Right lobe of liver (tissue), 6 donors: ENCODE measurements around the gene CD248. TPM values are rescaled to one million over a fixed set of nuclear protein-coding genes. Genes with fewer than 3 reads are reported as not detected.
A peak's percentile ranks its signal among the peaks of the same experiment; 100 is the strongest.

Experiments
- ATAC-seq, 4 donors: fragments of 200-7000 bp; cut with Tn5 transposase; one replicate each; pipeline ENCODE4 v1.9.1; 2020; ENCODE audit warnings: mild to moderate bottlenecking in 4 of 4, moderate library complexity in 4 of 4
- DNase-seq, 3 donors: peaks; one replicate each; pipeline ENCODE4 v3.0.0-alpha.2; 2020
- H3K27ac ChIP-seq, 3 donors: fragments of 200-600 bp; one replicate each; pipeline ENCODE4 v1.8.0; 2022
- H3K27me3 ChIP-seq, 2 donors: fragments of 200-600 bp; one replicate each; pipeline ENCODE4 v1.8.0; 2022
- H3K36me3 ChIP-seq, 4 donors: fragments of 200-600 bp; sonication (generic) in 1 of 4; one replicate each; pipeline versions ENCODE4 v1.5.1 to v1.8.0; 2017 to 2022; ENCODE audit warnings: control low read depth in 1 of 4
- H3K4me1 ChIP-seq, 4 donors: fragments of 200-600 bp; sonication (generic) in 1 of 4; one replicate each; pipeline versions ENCODE4 v1.5.1 to v1.8.0; 2017 to 2022; ENCODE audit warnings: control low read depth in 1 of 4
- H3K4me3 ChIP-seq, 3 donors: fragments of 200-600 bp; one replicate each; pipeline ENCODE4 v1.8.0; 2022
- H3K9me3 ChIP-seq, 4 donors: fragments of 200-600 bp; sonication (generic) in 1 of 4; one replicate each; pipeline versions ENCODE4 v1.5.1 to v1.8.0; 2017 to 2022; ENCODE audit warnings: control low read depth in 1 of 4
- CTCF ChIP-seq, 4 donors: fragments of 200-600 bp in 3 of 4; fragments of 450-650 bp in 1 of 4; IDR thresholded peaks; one replicate each; pipeline versions ENCODE4 v1.5.1 to v1.8.0; 2016 to 2022; ENCODE audit warnings: antibody characterized with exemption in 4 of 4, mild to moderate bottlenecking in 2 of 4
- POLR2A ChIP-seq: fragments of 450-650 bp; IDR thresholded peaks from one replicate; pipeline ENCODE4 v1.6.1; 2017; ENCODE audit warnings: antibody characterized with exemption, mild to moderate bottlenecking
- WGBS: methylation state at CpG from one replicate; pipeline ENCODE4 v1.1.6; 2018; ENCODE audit warnings: low coverage, low lambda C conversion rate; ENCODE audit not compliant: insufficient coverage; ENCODE audit errors: missing lambda C conversion rate; 5-methylcytosine and 5-hydroxymethylcytosine counted together
- intact Hi-C, 2 donors: fragments of 100-400 bp; cut with DNase I; formaldehyde crosslinking; loops; one replicate each; pipeline versions ENCODE4 v1.11.2 to v1.14.1; 2022
- total RNA-seq, 6 experiments: library from RNA; depleted of rRNA in 2 of 6; stranded (reverse); fragments of >200 nt in 2 of 6; fragmentation: NEBNext Ultra II Directional in 3 of 6; extraction: Animal tissue kit (Norgen Biotek cat#: 25700) in 3 of 6; gene quantifications; one replicate each; pipeline versions ENCODE4 v1.1.0 to v1.2.4, GENCODE V29; 2016 to 2023
- donor health status: DM: no; HTN: yes; CAD: no.
- donor health status: DM: no; HTN: no; CAD: no.
- donor health status: DM: no; HTN: no; CAD: no.
- donor health status: DM: no; HTN: yes; CAD: no.
- donor health status: DM: no; HTN: yes; CAD: no.

The CD248 gene
- total RNA-seq, 6 experiments from 2014 or later = 0.37 to 3.2 (median 0.94) TPM

GRCh38 chr11:66363187-66363601, 46.4 kb upstream of the CD248 start:
- 71% methylated on average over 6 of the region's 14 CpGs for WGBS
- intact Hi-C loops = no loop called here
- no peak overlapping the region for H3K27ac ChIP-seq
- DNase-seq (no peak), ATAC-seq (no peak)
- no peaks in the 10 kb centered on the region for H3K27me3 ChIP-seq
- no peaks in the 10 kb centered on the region for H3K36me3 ChIP-seq
- H3K9me3 ChIP-seq = no peaks in the 10 kb centered on the region
- H3K4me1 ChIP-seq = no peaks in the 10 kb centered on the region
- H3K4me3 ChIP-seq = no peak overlapping the region
- TF ChIP-seq CTCF (IDR thresholded peaks at IDR 0.05) (no peak), POLR2A (no peak)

DNA sequence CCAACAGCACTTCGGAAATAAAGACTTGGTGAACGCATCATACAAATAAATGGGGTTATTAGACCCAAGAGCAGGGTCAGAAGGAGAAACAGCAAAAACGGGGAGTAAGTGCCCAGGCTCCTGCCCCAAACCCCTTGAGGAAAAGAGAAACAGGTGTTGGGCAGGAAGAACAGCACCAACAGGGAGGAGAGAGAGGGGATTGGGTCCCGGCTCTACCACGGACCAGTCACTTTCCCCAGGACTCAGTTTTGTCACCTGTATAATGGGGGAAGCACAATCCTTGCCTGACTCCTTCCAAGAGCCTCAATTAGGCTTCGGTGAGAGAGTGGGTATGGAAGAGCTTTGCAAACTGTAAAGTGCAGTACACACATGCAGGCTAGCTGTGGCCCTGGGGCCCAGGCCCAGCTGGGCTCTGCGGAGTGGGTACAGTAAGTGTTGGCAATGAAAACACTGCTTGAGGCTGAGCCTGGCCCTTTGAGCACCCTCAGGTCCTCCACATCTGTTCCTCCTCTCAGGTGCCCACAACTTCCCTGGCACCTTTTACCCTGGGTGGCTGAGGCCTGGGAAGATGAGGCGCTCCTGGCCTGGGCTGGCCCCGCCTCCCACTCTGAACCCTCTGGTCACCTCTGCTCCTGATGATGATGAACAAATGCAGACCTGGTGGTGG, 45.8 kb upstream of the CD248 start:
- TF ChIP-seq POLR2A (no peak), CTCF (IDR thresholded peaks at IDR 0.05) (no peak)
- no peaks in the 10 kb centered on the region for H3K36me3 ChIP-seq
- peak in 1 of 3 donors; percentile 31 for DNase-seq
- no peaks in the 10 kb centered on the region for H3K27me3 ChIP-seq
- intact Hi-C loops = no loop called here
- no peaks in the 10 kb centered on the region for H3K4me1 ChIP-seq
- no peak overlapping the region for H3K4me3 ChIP-seq
- no peak for ATAC-seq
- 94% methylated on average over 4 of the region's 9 CpGs for WGBS
- H3K9me3 ChIP-seq = no peaks in the 10 kb centered on the region
- no peak overlapping the region for H3K27ac ChIP-seq

DNA sequence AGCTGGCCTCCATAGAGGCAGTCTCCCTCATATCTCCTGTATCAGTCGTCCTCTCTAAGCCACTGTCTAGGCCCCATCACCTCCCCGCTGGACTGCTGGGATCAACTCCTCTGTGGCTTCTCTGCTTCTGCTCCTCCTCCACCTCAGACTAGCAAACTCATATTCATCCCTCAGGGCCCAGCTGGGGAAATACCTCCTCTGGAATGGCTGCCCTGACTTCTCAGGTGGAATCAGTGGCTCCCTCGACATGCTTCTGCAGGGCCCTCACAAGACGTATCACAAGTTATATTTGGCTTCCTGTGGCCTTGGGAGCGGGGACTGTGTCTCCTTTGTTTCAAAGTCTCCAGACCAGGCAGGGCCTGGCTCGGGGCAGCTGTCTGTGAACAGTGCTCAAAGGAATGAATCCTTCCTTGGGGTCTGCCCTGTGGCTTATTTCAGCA, 44.7 kb upstream of the CD248 start:
- Histone ChIP-seq H3K36me3 (no peaks in the 10 kb centered on the region), H3K27ac (no peak overlapping the region), H3K9me3 (no peaks in the 10 kb centered on the region), H3K27me3 (no peaks in the 10 kb centered on the region), H3K4me1 (no peaks in the 10 kb centered on the region), H3K4me3 (no peak overlapping the region)
- TF ChIP-seq POLR2A = no peak
- no peak for TF ChIP-seq CTCF (IDR thresholded peaks at IDR 0.05)
- ATAC-seq (no peak), DNase-seq (peak in 1 of 3 donors; percentile 22)
- intact Hi-C loops = no loop called here
- WGBS = 54% methylated on average over 2 of the region's 6 CpGs

- no peak overlapping the region for H3K4me3 ChIP-seq
- DNase-seq = peak in 1 of 3 donors; percentile 35
Observed at GRCh38 chr11:66360406-66361073, 43.7 kb upstream of the CD248 start.

More at GRCh38 chr11:66360406-66361073, 43.7 kb upstream of the CD248 start:
- intact Hi-C loops = no loop called here
- Histone ChIP-seq H3K27ac (no peak overlapping the region), H3K27me3 (no peaks in the 10 kb centered on the region), H3K4me1 (no peaks in the 10 kb centered on the region), H3K9me3 (no peaks in the 10 kb centered on the region), H3K36me3 (no peaks in the 10 kb centered on the region)
- no peak for TF ChIP-seq POLR2A
- no peak for TF ChIP-seq CTCF (IDR thresholded peaks at IDR 0.05)
- 97% methylated on average over 9 of the region's 15 CpGs for WGBS
- no peak for ATAC-seq
